Left ventricle myocardium inferior (tissue), 1 donor: ENCODE measurements around the gene PSMB3. TPM values are rescaled to one million over a fixed set of nuclear protein-coding genes. Genes with fewer than 3 reads are reported as not detected.

Experiments used
- DNase-seq: peaks from one replicate; pipeline ENCODE4 v3.0.0-alpha.2; 2020
- H3K27ac ChIP-seq: fragments of 200-600 bp; replicated peaks from 2 replicates; pipeline ENCODE4 v1.8.0; 2021
- H3K27me3 ChIP-seq: fragments of 200-600 bp; 2 replicates; pipeline ENCODE4 v1.8.0; 2021; ENCODE audit warnings: low read depth
- H3K36me3 ChIP-seq: fragments of 200-600 bp; 2 replicates; pipeline ENCODE4 v1.8.0; 2021
- H3K4me1 ChIP-seq: fragments of 200-600 bp; 2 replicates; pipeline ENCODE4 v1.8.0; 2021
- H3K4me3 ChIP-seq: fragments of 200-600 bp; 2 replicates; pipeline ENCODE4 v1.8.0; 2021; ENCODE audit warnings: mild to moderate bottlenecking, moderate library complexity
- H3K9me3 ChIP-seq: fragments of 200-600 bp; replicated peaks from 2 replicates; pipeline ENCODE4 v1.8.0; 2021
- intact Hi-C: fragments of 100-400 bp; cut with micrococcal nuclease; formaldehyde crosslinking; loops from one replicate; pipeline ENCODE4 v1.11.0; 2022
- total RNA-seq: library from RNA; stranded (reverse); fragmentation: NEBNext Ultra II Directional; extraction: Animal tissue kit (Norgen Biotek cat#: 25700); gene quantifications from one replicate; pipeline ENCODE4 v1.2.1, GENCODE V29; 2021
- TF ChIP-seq, protein P1 (sequence below): fragments of 200-600 bp; IDR thresholded peaks from 2 replicates; pipeline ENCODE4 v1.8.0; 2021; ENCODE audit warnings: antibody characterized with exemption, mild to moderate bottlenecking, borderline replicate concordance
- donor health status: DM: no; HTN: yes; CAD: no; lungs with severe emphysema.

The PSMB3 gene
- total RNA-seq, 1 donor from 2014 or later = 149 TPM

DNA sequence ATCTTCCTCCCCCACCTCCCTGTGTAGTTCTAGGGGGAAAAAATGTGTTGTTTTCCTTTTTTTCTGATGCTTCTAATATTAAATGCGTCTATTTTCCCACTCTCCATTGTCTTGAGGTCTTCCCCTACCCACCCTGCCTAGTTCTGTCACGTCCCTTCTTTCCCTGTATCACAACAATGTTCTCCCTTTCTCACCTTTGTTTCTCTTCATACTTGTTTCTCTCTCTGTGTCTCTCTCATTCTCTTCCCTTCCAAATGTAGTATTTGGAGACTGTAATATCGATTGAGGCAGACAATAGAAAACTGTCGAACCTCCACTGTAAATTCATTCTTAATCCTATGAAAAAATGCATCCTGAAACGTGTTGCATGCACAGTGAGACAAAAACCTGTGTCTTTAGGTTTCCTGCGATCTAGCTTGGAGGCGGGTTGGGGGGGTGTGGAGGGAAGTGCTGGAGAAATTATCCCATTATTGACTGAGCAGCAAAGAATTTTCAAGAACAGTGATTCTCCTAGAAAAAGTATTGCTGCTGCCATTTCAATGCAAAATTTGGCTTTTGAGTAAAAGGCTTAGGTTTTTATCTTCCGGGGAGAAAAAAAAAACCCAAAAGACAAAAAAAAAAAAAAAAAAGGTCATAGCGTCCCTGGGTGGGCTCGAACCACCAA lies 1.3 kb upstream of the PSMB3 start:
- Histone ChIP-seq H3K27me3 (no peaks in the 10 kb centered on the region), H3K27ac (peak overlapping the region; percentile 96), H3K4me3 (peak overlapping the region; percentile 78), H3K36me3 (peaks cover 22% of the 10 kb centered on the region), H3K4me1 (peaks cover 80% of the 10 kb centered on the region), H3K9me3 (no peaks in the 10 kb centered on the region)
- TF ChIP-seq, protein P1, sequence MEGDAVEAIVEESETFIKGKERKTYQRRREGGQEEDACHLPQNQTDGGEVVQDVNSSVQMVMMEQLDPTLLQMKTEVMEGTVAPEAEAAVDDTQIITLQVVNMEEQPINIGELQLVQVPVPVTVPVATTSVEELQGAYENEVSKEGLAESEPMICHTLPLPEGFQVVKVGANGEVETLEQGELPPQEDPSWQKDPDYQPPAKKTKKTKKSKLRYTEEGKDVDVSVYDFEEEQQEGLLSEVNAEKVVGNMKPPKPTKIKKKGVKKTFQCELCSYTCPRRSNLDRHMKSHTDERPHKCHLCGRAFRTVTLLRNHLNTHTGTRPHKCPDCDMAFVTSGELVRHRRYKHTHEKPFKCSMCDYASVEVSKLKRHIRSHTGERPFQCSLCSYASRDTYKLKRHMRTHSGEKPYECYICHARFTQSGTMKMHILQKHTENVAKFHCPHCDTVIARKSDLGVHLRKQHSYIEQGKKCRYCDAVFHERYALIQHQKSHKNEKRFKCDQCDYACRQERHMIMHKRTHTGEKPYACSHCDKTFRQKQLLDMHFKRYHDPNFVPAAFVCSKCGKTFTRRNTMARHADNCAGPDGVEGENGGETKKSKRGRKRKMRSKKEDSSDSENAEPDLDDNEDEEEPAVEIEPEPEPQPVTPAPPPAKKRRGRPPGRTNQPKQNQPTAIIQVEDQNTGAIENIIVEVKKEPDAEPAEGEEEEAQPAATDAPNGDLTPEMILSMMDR = no peak
- intact Hi-C loops = no loop called here
- no peak for DNase-seq

DNA sequence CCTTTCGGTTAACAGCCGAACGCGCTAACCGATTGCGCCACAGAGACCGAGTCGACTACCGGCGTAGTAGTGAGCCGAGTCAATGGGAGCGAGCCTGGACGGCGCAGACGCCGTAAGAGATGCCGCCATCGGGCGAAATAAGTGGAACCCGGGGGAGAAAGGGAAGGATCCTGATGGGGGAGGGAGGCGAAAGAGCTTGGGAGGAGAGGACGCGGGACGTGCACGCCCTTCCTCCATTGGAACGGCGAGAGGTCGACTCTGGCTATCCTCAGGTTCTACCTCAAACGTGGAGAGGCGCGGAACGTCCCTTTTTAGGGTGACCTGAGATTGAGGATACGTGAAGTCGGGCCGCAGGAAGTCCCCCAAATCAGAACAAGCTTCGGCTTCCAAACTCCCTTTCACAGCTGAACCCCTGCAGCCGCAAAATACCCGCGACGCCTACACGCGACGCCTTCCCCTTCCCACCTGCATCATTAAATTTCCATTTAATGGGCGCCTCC lies 683 bp upstream of the PSMB3 start:
- Histone ChIP-seq H3K4me1 (peaks cover 74% of the 10 kb centered on the region), H3K4me3 (peak overlapping the region; percentile 78), H3K27me3 (no peaks in the 10 kb centered on the region), H3K36me3 (peaks cover 27% of the 10 kb centered on the region), H3K9me3 (no peaks in the 10 kb centered on the region), H3K27ac (peak overlapping the region; percentile 96)
- DNase-seq = peak; percentile 76
- intact Hi-C loops = no loop called here
- TF ChIP-seq, protein P1 = no peak

DNA sequence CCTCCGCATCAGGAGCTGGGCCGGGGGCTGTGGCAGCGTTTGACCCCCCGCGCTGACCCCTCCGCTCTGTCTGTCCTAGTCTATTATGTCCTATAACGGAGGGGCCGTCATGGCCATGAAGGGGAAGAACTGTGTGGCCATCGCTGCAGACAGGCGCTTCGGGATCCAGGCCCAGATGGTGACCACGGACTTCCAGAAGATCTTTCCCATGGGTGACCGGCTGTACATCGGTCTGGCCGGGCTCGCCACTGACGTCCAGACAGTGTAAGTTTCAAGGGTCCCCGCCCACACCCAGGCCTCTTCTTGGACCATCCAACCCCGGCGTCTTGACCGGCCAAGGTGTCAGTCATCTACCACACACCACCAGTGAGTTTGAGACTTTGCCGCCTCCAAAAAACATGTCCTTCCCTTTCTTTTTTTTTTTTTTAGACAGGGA lies 548 bp downstream of the PSMB3 start:
- intact Hi-C loops = no loop called here
- DNase-seq = no peak
- H3K9me3 ChIP-seq = no peaks in the 10 kb centered on the region
- peak overlapping the region; percentile 96 for H3K27ac ChIP-seq
- H3K4me1 ChIP-seq = peaks cover 69% of the 10 kb centered on the region
- H3K36me3 ChIP-seq = peaks cover 38% of the 10 kb centered on the region
- TF ChIP-seq, protein P1 = no peak
- no peaks in the 10 kb centered on the region for H3K27me3 ChIP-seq
- H3K4me3 ChIP-seq = peak overlapping the region; percentile 78

DNA sequence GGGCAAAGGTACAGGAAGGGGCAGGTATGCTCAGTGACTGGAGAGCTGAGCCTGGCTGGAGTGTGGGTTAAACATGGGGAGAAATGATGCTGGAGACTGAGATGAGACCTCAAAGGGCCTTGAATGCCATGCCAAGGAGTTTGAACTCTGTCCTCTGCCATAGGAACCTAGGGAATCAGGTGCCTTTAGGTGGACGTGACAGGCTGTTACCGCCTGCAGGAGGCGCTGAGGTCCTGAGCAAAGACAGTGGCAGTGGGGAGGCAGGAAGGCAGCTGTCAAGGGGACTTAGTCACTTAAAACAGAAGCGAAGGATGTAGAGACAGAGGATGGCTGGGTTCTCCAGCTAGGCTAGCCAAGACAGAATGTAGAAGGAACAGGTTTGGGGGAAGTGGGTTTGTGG lies 9.1 kb downstream of the PSMB3 start:
- no peak for DNase-seq
- H3K4me1 ChIP-seq = peaks cover 11% of the 10 kb centered on the region
- H3K36me3 ChIP-seq = peaks cover 95% of the 10 kb centered on the region
- no peak overlapping the region for H3K4me3 ChIP-seq
- no peaks in the 10 kb centered on the region for H3K27me3 ChIP-seq
- H3K9me3 ChIP-seq = no peaks in the 10 kb centered on the region
- intact Hi-C loops = no loop called here
- TF ChIP-seq, protein P1 = no peak
- no peak overlapping the region for H3K27ac ChIP-seq

DNA sequence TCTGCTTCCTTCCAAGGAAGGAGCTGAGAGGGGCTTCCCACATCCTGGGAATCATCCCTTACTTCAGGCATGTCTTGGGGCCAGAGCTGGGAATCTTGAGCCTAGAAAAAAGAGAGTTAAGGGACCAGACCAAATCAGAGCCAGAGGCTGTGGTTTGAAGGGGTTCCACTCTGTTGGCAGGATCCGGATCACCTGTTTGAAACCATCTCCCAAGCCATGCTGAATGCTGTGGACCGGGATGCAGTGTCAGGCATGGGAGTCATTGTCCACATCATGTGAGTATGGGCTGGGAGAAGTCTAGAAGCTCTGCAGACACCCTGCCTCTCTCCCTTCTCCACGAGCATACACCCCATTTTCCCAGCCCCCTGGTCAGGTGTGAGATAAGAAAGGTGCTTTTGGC lies 9.7 kb downstream of the PSMB3 start:
- no peaks in the 10 kb centered on the region for H3K9me3 ChIP-seq
- no peaks in the 10 kb centered on the region for H3K27me3 ChIP-seq
- intact Hi-C loops = no loop called here
- no peak overlapping the region for H3K4me3 ChIP-seq
- H3K36me3 ChIP-seq = peaks cover 97% of the 10 kb centered on the region
- no peak for DNase-seq
- H3K4me1 ChIP-seq = peaks cover 11% of the 10 kb centered on the region
- TF ChIP-seq, protein P1 = no peak
- no peak overlapping the region for H3K27ac ChIP-seq
